ENCODE measurements around the gene FAM32A. TPM values are rescaled to one million over a fixed set of nuclear protein-coding genes. Genes with fewer than 3 reads are reported as not detected.

FAM32A gene
- total and polyA plus RNA-seq, 2 of the 8 experiments (the other 6 are each of a cell fraction or from before 2014, with no cell fraction given), result 75.6 to 105 TPM

DNA sequence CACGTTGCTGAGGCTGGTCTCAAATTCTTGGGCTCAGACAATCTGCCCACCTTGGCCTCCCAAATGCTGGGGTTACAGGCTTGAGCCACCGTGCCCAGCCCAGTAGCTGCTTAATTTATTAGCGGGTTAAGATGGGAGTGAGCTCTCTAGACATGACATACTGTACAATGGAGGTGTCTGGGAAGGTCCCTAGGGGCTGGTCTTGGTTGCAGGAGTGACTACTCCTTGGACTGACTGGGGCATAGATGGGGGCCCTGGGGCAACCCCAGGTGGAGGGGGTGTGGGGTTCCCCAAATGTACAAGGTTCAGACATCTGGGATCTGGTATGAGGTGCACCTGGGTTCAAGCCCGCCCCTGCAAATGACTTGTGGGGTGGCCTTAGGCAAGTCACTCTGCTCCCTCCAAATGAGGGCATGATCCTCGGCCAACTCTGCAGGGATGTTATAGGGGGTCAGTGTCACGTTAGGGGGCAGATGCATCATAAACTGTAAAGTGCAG lies 24.7 kb upstream of the FAM32A start:
- Histone ChIP-seq H4K91ac (replicated peaks; ENCODE audit: insufficient read length, low read length) (no peak overlapping the region), H3K36me3 (ENCODE audit: control insufficient read depth in 2 of 4, insufficient read depth in 4 of 4, low read length in 3 of 4) (no peaks in the 10 kb centered on the region), H3K23me2 (ENCODE audit: low read depth, low read length) (no peaks in the 10 kb centered on the region), H4K8ac (ENCODE audit: extremely low read depth, insufficient read depth, low read length) (no peak overlapping the region), H2BK20ac (ENCODE audit: low read length) (no peak overlapping the region), H3K56ac (replicated peaks; ENCODE audit: insufficient read length, low read depth, low read length) (no peak overlapping the region), H3K14ac (ENCODE audit: insufficient read length) (no peak overlapping the region), H3K9ac (replicated peaks in 1 of 4; ENCODE audit: extremely low read depth in 1 of 4, low read depth in 3 of 4, low read length in 3 of 4) (no peak overlapping the region), H2BK120ac (replicated peaks; ENCODE audit: low read depth, low read length) (no peak overlapping the region), H2BK12ac (ENCODE audit: low read depth, low read length) (no peak overlapping the region), H2AK5ac (ENCODE audit: low read depth, low read length) (no peak overlapping the region), H3K27ac (ENCODE audit: low read depth, low read length) (no peak overlapping the region), H2BK5ac (ENCODE audit: low read depth, low read length) (no peak overlapping the region), H4K20me1 (replicated peaks in 1 of 2; ENCODE audit: control insufficient read depth in 1 of 2, insufficient read depth in 2 of 2, low read length in 2 of 2) (no peaks in the 10 kb centered on the region), H3K4me3 (ENCODE audit: extremely low read depth in 1 of 4, insufficient read depth in 2 of 4, low read depth in 3 of 4, low read length in 4 of 4) (no peak overlapping the region), H3K23ac (ENCODE audit: insufficient read length) (no peak overlapping the region), H3K4ac (replicated peaks; ENCODE audit: insufficient read length, low read depth, low read length) (no peak overlapping the region), H3K4me2 (ENCODE audit: insufficient read depth in 1 of 2, low read depth in 2 of 2, low read length in 2 of 2) (no peak overlapping the region), H3K79me2 (ENCODE audit: control insufficient read depth in 1 of 2, insufficient read depth in 2 of 2, low read length in 2 of 2) (no peaks in the 10 kb centered on the region), H2AFZ (ENCODE audit: low read length) (no peak overlapping the region), H3K9me3 (ENCODE audit: insufficient read depth in 2 of 2, low read depth in 1 of 2, low read length in 1 of 2) (no peaks in the 10 kb centered on the region), H3K27me3 (replicated peaks in 1 of 4; ENCODE audit: control insufficient read depth in 3 of 4, extremely low read depth in 1 of 4, insufficient read depth in 3 of 4, low read length in 3 of 4) (no peaks in the 10 kb centered on the region), H3K18ac (ENCODE audit: extremely low read depth, low read length) (no peak overlapping the region), H4K5ac (ENCODE audit: insufficient read length, low read depth, low read length) (no peak overlapping the region), H3K79me1 (ENCODE audit: low read depth, low read length) (no peaks in the 10 kb centered on the region), H2BK15ac (ENCODE audit: low read length) (no peak overlapping the region), H3K4me1 (replicated peaks in 1 of 4; ENCODE audit: control insufficient read depth in 3 of 4, insufficient read depth in 4 of 4, low read length in 3 of 4) (no peaks in the 10 kb centered on the region)
- 88% methylated on average over 6 of the region's 6 CpGs; no CpG with 5 or more reads in 1 of the 2 experiments for WGBS, 2 experiments (ENCODE audit: extremely low coverage in 1 of 2, insufficient coverage in 1 of 2, insufficient read length in 1 of 2, insufficient replicate concordance in 2 of 2, low coverage in 1 of 2, low lambda C conversion rate in 2 of 2, missing lambda C conversion rate in 1 of 2)
- ChIA-PET CTCF (ENCODE audit: partially characterized antibody) (interaction anchor here (0.7 to 0.8 kb wide), 2 partner anchors 14 to 22 kb away, joined by 3 to 4 read pairs; no protein-coding TSS in a partner anchor), POLR2A (ENCODE audit: partially characterized antibody) (interaction anchor here (1.2 kb wide), 1 partner anchor 15 kb away, joined by 3 read pairs; no protein-coding TSS in a partner anchor)
- TF ChIP-seq E2F6 (IDR thresholded peaks at IDR 0.05), result no peak
- no peak for TF ChIP-seq CHD1 (IDR thresholded peaks at IDR 0.05; ENCODE audit: low read depth, low read length)
- DNase-seq (ENCODE audit: low read depth in 1 of 2, low spot score in 2 of 2), result no peak
- FAIRE-seq, result no peak

Measured in H1 (cell line).